Ishikawa (cell line): ENCODE data around the gene CACNA1E.

Source experiments
- CEBPB ChIP-seq: IDR thresholded peaks from 2 replicates; pipeline ENCODE4 v1.6.1; 2012
- CREB1 ChIP-seq: IDR thresholded peaks from 2 replicates; pipeline ENCODE4 v1.6.1; 2012; ENCODE audit warnings: low read depth
- EGR1 ChIP-seq: IDR thresholded peaks from 2 replicates; pipeline ENCODE4 v1.6.1; 2012
- EP300 ChIP-seq: IDR thresholded peaks from 2 replicates; pipeline ENCODE4 v1.6.1; 2012; ENCODE audit warnings: borderline replicate concordance
- FOXM1 ChIP-seq: IDR thresholded peaks from 2 replicates; pipeline ENCODE4 v1.6.1; 2012; ENCODE audit warnings: low read depth, borderline replicate concordance
- NFIC ChIP-seq: IDR thresholded peaks from 2 replicates; pipeline ENCODE4 v1.6.1; 2012
- RAD21 ChIP-seq: IDR thresholded peaks from 2 replicates; pipeline ENCODE4 v1.6.1; 2012; ENCODE audit warnings: low read depth
- TAF1 ChIP-seq: IDR thresholded peaks from 2 replicates; pipeline ENCODE4 v1.6.1; 2012; ENCODE audit warnings: low read depth, mild to moderate bottlenecking
- TCF12 ChIP-seq: IDR thresholded peaks from 2 replicates; pipeline ENCODE4 v1.6.1; 2012; ENCODE audit warnings: low read depth
- TEAD4 ChIP-seq: IDR thresholded peaks from 2 replicates; pipeline ENCODE4 v1.6.1; 2012
- YY1 ChIP-seq: IDR thresholded peaks from 2 replicates; pipeline ENCODE4 v1.6.1; 2012; ENCODE audit warnings: low read depth
- ZBTB7A ChIP-seq: IDR thresholded peaks from 2 replicates; pipeline ENCODE4 v1.6.1; 2012; ENCODE audit warnings: low read depth
- TF ChIP-seq, protein P1 (sequence below): IDR thresholded peaks from 2 replicates; pipeline ENCODE4 v1.6.1; 2012; ENCODE audit warnings: low read depth, mild to moderate bottlenecking
- TF ChIP-seq, protein P2 (sequence below): IDR thresholded peaks from 2 replicates; pipeline ENCODE4 v1.6.1; 2012
- TF ChIP-seq, protein P3 (sequence below): IDR thresholded peaks from 2 replicates; pipeline ENCODE4 v1.6.1; 2012

CACNA1E gene

DNA sequence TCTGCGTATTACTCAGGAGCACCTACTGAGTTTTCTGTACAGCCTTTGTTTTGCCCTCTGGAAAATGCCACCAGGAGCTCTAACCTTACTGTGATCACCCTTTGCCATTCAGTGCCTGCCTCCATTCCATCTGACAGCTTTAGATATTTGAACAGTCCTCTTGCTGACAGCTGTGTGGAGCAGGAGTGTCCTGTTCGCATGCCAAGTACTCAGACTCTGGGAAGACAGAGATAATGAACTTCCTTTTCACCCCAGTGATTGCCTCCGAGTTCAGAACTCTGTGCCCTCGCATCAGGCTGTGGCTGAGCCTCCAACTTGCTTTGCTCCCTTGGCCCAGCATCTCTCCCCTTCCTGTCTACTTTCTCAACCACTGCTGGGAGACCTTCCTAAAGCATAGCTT is 74.0 kb downstream of the CACNA1E start:
- TF ChIP-seq EP300 (no peak), YY1 (no peak), NFIC (no peak), ZBTB7A (no peak), RAD21 (no peak), CREB1 (no peak), TEAD4 (no peak), CEBPB (no peak), FOXM1 (no peak), TAF1 (no peak), EGR1 (no peak), TCF12 (no peak)
- TF ChIP-seq, protein P1, sequence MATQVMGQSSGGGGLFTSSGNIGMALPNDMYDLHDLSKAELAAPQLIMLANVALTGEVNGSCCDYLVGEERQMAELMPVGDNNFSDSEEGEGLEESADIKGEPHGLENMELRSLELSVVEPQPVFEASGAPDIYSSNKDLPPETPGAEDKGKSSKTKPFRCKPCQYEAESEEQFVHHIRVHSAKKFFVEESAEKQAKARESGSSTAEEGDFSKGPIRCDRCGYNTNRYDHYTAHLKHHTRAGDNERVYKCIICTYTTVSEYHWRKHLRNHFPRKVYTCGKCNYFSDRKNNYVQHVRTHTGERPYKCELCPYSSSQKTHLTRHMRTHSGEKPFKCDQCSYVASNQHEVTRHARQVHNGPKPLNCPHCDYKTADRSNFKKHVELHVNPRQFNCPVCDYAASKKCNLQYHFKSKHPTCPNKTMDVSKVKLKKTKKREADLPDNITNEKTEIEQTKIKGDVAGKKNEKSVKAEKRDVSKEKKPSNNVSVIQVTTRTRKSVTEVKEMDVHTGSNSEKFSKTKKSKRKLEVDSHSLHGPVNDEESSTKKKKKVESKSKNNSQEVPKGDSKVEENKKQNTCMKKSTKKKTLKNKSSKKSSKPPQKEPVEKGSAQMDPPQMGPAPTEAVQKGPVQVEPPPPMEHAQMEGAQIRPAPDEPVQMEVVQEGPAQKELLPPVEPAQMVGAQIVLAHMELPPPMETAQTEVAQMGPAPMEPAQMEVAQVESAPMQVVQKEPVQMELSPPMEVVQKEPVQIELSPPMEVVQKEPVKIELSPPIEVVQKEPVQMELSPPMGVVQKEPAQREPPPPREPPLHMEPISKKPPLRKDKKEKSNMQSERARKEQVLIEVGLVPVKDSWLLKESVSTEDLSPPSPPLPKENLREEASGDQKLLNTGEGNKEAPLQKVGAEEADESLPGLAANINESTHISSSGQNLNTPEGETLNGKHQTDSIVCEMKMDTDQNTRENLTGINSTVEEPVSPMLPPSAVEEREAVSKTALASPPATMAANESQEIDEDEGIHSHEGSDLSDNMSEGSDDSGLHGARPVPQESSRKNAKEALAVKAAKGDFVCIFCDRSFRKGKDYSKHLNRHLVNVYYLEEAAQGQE: no peak
- TF ChIP-seq, protein P2, sequence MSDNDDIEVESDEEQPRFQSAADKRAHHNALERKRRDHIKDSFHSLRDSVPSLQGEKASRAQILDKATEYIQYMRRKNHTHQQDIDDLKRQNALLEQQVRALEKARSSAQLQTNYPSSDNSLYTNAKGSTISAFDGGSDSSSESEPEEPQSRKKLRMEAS: no peak
- TF ChIP-seq, protein P3, sequence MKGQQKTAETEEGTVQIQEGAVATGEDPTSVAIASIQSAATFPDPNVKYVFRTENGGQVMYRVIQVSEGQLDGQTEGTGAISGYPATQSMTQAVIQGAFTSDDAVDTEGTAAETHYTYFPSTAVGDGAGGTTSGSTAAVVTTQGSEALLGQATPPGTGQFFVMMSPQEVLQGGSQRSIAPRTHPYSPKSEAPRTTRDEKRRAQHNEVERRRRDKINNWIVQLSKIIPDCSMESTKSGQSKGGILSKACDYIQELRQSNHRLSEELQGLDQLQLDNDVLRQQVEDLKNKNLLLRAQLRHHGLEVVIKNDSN: no peak

DNA sequence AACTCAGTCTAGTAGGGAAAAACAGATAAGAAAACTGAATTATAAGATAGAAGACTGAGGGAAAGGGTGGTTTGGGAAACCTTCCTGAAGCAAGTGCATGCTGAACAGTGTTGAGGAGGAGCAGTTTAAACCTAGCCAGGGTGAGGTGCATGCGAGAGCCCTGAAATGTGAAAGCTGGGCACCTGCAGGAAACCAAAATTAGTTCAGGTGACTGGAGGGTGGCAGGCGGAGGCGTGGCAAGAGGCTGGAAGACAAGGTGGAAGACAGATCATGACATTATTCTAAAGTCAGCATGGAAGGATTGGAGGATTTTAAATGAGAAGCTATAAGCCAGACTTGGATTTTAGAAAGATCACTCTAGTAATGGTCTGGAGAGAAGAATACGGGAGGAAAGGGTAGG is 75.1 kb downstream of the CACNA1E start:
- no peak for TF ChIP-seq CREB1
- no peak for TF ChIP-seq NFIC
- no peak for TF ChIP-seq CEBPB
- TF ChIP-seq TAF1: no peak
- TF ChIP-seq YY1: no peak
- no peak for TF ChIP-seq FOXM1
- no peak for TF ChIP-seq ZBTB7A
- no peak for TF ChIP-seq EGR1
- TF ChIP-seq RAD21: no peak
- TF ChIP-seq, protein P1: no peak
- TF ChIP-seq TCF12: no peak
- TF ChIP-seq, protein P2: no peak
- TF ChIP-seq TEAD4: no peak
- TF ChIP-seq EP300: no peak
- TF ChIP-seq, protein P3: no peak

DNA sequence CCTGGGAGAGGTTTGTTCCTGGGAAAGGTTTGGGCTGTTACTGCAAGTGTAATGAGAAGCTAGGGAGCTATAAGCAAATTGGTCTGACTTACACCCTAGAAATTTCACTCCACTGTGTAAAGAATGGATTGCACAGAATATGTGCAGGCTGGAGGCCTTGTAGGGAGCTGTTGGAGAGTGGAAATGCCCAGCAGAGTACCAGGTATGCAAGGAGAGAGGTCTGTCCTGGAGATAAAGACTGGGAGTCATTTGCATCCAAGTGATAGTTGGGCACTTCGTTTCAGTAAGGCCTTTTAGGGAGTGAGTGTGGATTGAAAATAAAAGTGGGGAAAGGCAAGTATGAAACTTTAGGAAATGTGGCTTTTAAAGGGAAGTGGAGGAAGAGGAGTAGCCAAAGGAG is 75.8 kb downstream of the CACNA1E start:
- TF ChIP-seq TEAD4 (no peak), ZBTB7A (no peak), RAD21 (no peak), CREB1 (no peak), TAF1 (no peak), NFIC (no peak)
- TF ChIP-seq, protein P2: no peak
- TF ChIP-seq, protein P3: no peak

DNA sequence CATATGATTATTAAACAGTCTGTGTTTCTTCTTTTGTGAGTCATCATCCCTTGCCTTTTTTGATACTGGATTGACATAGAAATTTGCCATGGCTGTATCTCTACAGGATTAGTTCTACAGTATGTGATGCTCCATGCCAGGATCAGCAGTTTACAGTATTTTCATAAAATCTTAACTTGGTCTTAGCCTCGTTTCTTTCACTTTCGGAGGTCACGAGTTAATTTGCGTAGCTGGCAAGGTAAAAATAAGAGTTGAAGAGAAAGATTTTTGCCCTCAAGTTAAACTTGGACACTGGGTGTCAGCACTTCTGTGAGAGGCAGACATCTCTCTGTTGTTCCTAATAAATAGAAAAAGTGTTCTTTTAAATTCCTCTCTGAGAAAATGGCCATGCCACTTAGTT is 79.1 kb downstream of the CACNA1E start:
- TF ChIP-seq FOXM1 (no peak), NFIC (no peak), YY1 (no peak), TEAD4 (no peak), TCF12 (no peak)

DNA sequence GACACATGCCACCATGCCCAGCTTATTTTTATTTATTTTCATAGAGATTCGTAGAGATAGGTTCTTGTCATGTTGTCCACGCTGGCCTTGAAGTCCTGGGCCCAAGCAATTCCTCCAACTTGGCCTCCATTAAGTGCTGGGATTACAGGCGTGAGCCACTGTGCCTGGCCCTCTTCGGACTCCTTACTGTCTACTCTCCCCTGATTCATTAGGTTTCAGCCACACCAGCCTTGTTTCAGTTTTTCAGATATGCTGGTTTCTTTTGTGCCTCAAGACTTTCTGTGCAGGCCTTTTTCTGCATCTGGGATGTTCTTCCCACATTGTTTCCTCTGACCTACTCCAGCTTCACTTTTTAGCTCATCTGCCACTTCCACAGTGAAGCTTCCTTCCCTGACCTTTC is 85.4 kb downstream of the CACNA1E start:
- TF ChIP-seq YY1 (no peak), TAF1 (no peak), TCF12 (no peak), FOXM1 (no peak), ZBTB7A (no peak), NFIC (no peak), CREB1 (no peak), RAD21 (no peak), CEBPB (no peak), EP300 (no peak), EGR1 (no peak), TEAD4 (no peak)
- TF ChIP-seq, protein P2: no peak
- TF ChIP-seq, protein P3: no peak
- TF ChIP-seq, protein P1: no peak
